ACC112 (cell line): Measurements from ENCODE around the gene CENPF.
"Not testable (repeated sequence)": the region's sequence is repeated elsewhere in the genome, so short reads cannot be mapped to it uniquely, and the experiment has no call there.

Experiments
- H2AFZ ChIP-seq: fragments of 200-600 bp; sonication (generic); one replicate; pipeline ENCODE4 v1.6.0; 2017; ENCODE audit warnings: antibody characterized with exemption, low read length; ENCODE audit not compliant: unreplicated experiment
- H3K27ac ChIP-seq: fragments of 200-600 bp; sonication (generic); 2 replicates; pipeline ENCODE4 v1.5.1; 2014; ENCODE audit warnings: low read depth, mild to moderate bottlenecking, antibody characterized with exemption, low read length, moderate library complexity
- H3K27me3 ChIP-seq: fragments of 200-600 bp; sonication (generic); 2 replicates; pipeline ENCODE4 v1.6.1; 2014; ENCODE audit warnings: mild to moderate bottlenecking, antibody characterized with exemption, low read length, moderate library complexity, mixed read lengths; ENCODE audit not compliant: insufficient read depth
- H3K36me3 ChIP-seq: fragments of 200-600 bp; sonication (generic); 2 replicates; pipeline ENCODE4 v1.6.1; 2016; ENCODE audit warnings: mild to moderate bottlenecking, antibody characterized with exemption, low read length, moderate library complexity, mixed read lengths; ENCODE audit not compliant: insufficient read depth
- H3K4me1 ChIP-seq: fragments of 200-600 bp; sonication (generic); one replicate; pipeline ENCODE4 v1.6.1; 2016; ENCODE audit warnings: low read length, mixed read lengths; ENCODE audit not compliant: insufficient read depth, unreplicated experiment, control insufficient read depth
- H3K4me3 ChIP-seq: fragments of 200-600 bp; sonication (generic); 2 replicates; pipeline ENCODE4 v1.5.1; 2014; ENCODE audit warnings: mild to moderate bottlenecking, low read depth, low read length
- H3K79me2 ChIP-seq: fragments of 200-600 bp; sonication (generic); one replicate; pipeline ENCODE4 v1.6.0; 2016; ENCODE audit warnings: low read length; ENCODE audit not compliant: control insufficient read depth, unreplicated experiment, insufficient read depth

CENPF gene

DNA sequence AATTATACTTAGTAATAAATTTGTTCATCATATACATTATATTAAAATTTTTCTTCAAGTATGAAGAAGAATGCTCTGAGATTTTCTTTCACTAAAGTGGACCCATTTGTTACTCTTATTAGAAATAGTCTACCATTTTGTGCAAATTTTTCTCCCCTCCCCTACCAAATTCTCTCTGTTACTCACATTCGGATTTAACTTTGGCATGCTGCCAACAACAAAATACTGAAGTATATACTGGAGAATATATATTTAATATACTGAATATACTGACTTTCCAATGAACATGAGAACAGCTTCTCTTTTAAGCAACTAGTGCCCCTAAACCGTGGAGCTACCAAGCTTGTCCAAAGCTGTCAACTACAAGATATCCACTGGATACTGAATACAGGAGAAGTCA is 57.2 kb downstream of the CENPF start:
- Histone ChIP-seq H3K36me3 (peaks cover 50% of the 10 kb centered on the region), H3K79me2 (no peaks in the 10 kb centered on the region), H3K27ac (no peak overlapping the region), H3K27me3 (no peaks in the 10 kb centered on the region), H3K4me1 (no peaks in the 10 kb centered on the region), H3K4me3 (no peak overlapping the region), H2AFZ (no peak overlapping the region)

DNA sequence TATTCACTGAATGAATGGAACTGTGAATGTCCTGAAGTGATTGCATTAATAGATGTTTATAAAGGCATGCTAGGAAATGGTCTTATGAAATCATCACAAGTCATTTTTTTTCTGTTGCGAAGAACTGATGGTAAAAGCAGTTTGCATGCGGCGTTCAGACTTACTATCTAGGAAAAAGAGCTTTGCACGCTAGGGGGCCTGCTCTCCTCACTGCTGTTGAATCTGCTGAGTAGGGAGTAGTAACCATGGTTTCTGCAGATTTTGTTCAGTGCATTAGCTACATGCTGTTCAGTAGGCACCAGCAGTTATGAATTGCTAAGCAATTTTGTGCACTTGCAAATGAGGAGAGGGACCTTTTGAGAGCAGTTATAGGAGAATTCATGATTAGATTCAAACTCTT is 57.9 kb downstream of the CENPF start:
- Histone ChIP-seq H3K36me3 (peaks cover 50% of the 10 kb centered on the region), H3K79me2 (no peaks in the 10 kb centered on the region), H3K4me3 (no peak overlapping the region), H3K27ac (no peak overlapping the region), H3K4me1 (no peaks in the 10 kb centered on the region), H3K27me3 (no peaks in the 10 kb centered on the region), H2AFZ (no peak overlapping the region)

DNA sequence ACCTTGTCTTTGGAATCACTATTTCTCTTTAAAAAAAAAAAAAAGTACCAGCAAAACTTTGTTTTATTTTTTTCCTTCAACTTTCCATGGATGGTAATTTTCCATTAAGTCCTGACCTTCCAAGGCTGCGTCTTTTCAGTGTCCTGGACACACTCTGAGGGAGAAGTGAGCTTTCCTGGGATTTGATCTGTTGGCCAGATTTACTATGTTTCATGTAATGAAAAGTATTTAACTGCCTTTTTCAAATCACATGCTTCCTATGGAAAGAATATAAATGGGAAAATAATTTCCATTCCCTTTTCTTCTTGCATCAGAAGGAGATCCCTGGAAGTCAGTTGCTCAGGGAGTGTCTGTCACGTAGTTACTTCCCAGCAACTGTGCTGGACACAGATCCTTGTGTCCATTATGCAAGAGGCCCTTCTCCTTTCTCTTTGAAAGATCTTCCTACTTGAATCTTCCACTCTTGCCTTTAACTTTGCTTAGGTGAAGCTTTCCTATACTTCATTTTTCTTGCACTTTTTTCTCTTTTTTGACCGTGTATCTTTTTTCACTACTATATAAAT is 59.3 kb downstream of the CENPF start:
- H3K79me2 ChIP-seq: no peaks in the 10 kb centered on the region
- no peaks in the 10 kb centered on the region for H3K4me1 ChIP-seq
- no peaks in the 10 kb centered on the region for H3K27me3 ChIP-seq
- no peak overlapping the region for H2AFZ ChIP-seq
- H3K36me3 ChIP-seq: peaks cover 42% of the 10 kb centered on the region
- no peak overlapping the region for H3K4me3 ChIP-seq
- no peak overlapping the region for H3K27ac ChIP-seq

DNA sequence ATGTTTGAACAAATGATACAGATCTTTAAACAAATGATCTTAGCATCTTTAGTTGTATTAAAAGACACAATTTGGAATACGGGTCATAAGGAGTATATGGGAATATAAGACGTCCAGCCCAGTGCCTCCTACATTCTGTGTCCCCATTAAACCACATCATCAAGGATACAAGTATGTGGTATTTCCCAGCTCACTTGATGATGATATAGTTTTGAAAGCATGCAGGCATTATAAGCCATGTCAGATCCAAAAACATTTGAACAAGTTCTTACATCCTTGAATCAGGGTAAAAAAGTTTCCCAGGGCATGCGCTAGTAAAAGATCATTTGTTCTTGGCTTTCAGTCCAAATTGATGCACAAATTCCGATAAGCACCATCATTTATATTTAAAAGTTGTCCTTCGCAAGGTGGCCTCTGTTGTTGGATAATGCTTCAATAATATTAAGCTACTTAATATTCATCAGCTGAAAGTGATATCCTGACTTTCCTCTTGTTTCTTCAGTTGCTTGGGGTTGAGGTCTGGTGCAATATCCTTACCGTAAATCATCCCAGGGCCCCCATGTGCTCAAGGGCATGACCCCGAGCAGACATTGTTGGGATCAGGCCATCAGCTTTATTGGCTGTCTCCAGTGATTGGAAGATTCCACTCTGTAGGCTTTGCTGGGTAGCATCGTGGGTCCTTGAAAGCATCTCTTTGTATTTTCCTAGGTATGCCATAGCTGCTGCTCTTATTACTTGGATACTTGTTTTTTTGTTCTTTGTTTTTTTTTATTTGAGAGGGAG is 61.8 kb downstream of the CENPF start:
- H2AFZ ChIP-seq: no peak overlapping the region
- no peak overlapping the region for H3K4me3 ChIP-seq
- peaks cover 3% of the 10 kb centered on the region for H3K4me1 ChIP-seq
- no peak overlapping the region for H3K27ac ChIP-seq
- H3K27me3 ChIP-seq: no peaks in the 10 kb centered on the region
- H3K79me2 ChIP-seq: no peaks in the 10 kb centered on the region
- peaks cover 39% of the 10 kb centered on the region for H3K36me3 ChIP-seq

DNA sequence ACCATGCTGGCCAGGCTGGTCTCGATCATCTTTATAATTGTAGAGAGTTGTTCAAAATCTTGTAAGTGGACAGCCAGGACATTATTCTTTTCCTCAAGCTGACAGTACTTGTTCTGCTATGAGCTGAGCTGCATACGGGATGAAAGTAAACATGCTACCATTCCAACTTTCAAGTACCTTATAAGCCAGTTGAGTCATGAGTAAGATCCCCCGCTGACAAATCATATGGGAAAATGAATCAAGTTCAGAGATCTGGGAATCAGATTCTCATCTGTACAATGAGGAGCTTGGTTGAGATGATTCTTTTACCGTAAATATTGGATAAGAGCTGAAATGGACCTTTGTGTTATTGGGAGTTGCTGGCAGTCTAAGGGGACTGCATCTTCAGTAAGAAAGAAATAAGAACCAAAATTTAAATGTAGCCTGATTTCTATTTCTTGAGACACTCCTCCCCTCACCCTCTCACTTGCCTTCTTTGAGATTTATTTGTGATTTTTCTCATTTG is 62.7 kb downstream of the CENPF start:
- peaks cover 39% of the 10 kb centered on the region for H3K36me3 ChIP-seq

DNA sequence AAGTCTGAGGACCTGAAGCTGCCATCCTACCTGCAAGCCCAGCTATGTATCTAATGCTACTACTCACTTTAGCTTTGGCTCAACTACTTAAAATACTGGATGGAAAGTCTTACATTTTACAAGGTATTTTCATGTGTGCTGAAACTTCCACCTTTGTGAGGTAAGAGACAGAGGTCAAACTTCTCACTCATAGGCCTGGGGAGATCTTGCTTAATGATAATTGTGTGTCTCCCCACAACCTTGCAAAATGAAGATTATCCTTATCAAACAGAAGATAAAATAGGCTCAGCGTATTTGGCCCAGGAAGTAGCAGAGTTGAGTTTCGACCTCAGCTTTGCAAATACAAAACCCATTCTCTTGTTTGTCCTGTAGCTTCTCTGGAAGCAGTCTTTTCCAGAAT is 63.7 kb downstream of the CENPF start:
- no peaks in the 10 kb centered on the region for H3K27me3 ChIP-seq
- H3K4me3 ChIP-seq: no peak overlapping the region
- H3K79me2 ChIP-seq: no peaks in the 10 kb centered on the region
- peaks cover 11% of the 10 kb centered on the region for H3K4me1 ChIP-seq
- no peak overlapping the region for H2AFZ ChIP-seq
- H3K36me3 ChIP-seq: peaks cover 45% of the 10 kb centered on the region
- H3K27ac ChIP-seq: no peak overlapping the region

More for the DNA sequence above, 62.7 kb downstream of the CENPF start:
- H3K4me3 ChIP-seq: no peak overlapping the region
- H3K27ac ChIP-seq: no peak overlapping the region
- no peak overlapping the region for H2AFZ ChIP-seq
- H3K4me1 ChIP-seq: peaks cover 11% of the 10 kb centered on the region
- H3K79me2 ChIP-seq: no peaks in the 10 kb centered on the region
- H3K27me3 ChIP-seq: no peaks in the 10 kb centered on the region

DNA sequence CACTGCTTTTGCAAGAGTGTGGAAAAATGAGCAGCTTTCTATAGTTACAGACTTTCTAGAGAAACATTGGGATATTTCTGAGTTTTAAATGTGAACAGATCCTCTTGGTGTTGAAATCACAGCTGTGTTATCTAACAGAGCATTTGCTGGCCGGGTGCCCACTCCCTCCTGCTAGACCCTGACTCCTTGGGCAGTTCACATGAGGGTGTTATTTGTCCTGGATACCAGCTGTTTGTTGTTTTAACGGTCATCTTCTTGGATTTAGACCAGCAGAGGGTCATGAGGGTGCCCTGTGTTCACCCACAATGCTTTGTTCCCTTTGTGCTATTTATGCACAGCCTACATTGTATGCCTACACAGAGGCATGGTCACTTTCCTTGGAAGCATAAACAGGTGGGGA is 67.1 kb downstream of the CENPF start:
- Histone ChIP-seq H3K27ac (peak overlapping the region; percentile 8; the same call in 1 of the 2 replicates), H3K36me3 (peaks cover 33% of the 10 kb centered on the region), H3K4me1 (peaks cover 11% of the 10 kb centered on the region), H3K79me2 (no peaks in the 10 kb centered on the region), H3K4me3 (no peak overlapping the region), H2AFZ (no peak overlapping the region), H3K27me3 (no peaks in the 10 kb centered on the region)

DNA sequence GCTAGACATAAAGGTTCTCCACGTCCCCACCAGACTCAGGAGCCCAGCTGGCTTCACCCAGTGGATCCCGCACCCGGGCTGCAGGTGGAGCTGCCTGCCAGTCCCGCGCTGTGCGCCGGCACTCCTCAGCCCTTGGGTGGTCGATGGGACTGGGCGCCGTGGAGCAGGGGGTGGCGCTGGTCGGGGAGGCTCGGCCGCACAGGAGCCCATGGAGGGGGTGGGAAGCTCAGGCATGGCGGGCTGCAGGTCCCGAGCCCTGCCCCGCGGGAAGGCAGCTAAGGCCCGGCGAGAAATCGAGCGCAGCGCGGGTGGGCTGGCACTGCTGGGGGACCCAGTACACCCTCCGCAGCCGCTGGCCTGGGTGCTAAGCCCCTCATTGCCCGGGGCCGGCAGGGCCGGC is 70.0 kb downstream of the CENPF start:
- H3K79me2 ChIP-seq, H3K27ac ChIP-seq, H3K27me3 ChIP-seq, H3K4me3 ChIP-seq, H2AFZ ChIP-seq: not testable (repeated sequence)
- H3K36me3 ChIP-seq: peaks cover 20% of the 10 kb centered on the region
- peaks cover 11% of the 10 kb centered on the region for H3K4me1 ChIP-seq

DNA sequence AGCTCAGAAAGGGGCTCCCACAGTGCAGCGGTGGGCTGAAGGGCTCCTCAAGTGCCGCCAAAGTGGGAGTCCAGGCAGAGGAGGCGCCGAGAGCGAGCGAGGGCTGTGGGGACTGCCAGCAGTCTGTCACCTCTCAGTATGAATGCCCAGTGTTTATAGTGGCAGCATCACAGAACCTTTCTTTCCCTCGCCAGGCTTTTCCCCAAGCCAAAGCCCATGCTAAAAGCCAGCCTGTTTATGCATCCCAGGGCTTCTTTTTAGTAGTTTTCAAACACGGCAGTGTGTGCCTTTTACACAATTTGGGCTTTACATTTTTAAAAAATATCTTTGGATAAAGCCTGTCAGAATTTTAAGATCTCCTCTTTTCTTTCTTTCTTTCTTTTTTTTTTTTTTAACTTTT is 70.6 kb downstream of the CENPF start:
- Histone ChIP-seq H3K4me1 (peaks cover 11% of the 10 kb centered on the region), H3K27ac (no peak overlapping the region), H3K79me2 (no peaks in the 10 kb centered on the region), H3K27me3 (no peaks in the 10 kb centered on the region), H3K4me3 (no peak overlapping the region), H2AFZ (no peak overlapping the region), H3K36me3 (peaks cover 20% of the 10 kb centered on the region)

DNA sequence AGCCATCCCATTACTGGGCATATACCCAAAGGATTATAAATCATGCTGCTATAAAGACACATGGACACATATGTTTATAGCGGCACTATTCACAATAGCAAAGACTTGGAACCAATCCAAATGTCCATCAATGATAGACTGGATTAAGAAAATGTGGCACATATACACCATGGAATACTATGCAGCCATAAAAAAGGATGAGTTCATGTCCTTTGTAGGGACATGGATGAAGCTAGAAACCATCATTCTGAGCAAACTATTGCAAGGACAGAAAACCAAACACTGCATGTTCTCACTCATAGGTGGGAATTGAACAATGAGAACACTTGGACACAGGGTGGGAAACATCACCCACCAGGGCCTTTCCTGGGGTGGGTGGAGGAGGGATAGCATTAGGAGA is 72.5 kb downstream of the CENPF start:
- peaks cover 14% of the 10 kb centered on the region; the same call in 1 of the 2 replicates for H3K36me3 ChIP-seq
- H3K4me3 ChIP-seq, H3K79me2 ChIP-seq, H3K4me1 ChIP-seq, H3K27me3 ChIP-seq, H2AFZ ChIP-seq, H3K27ac ChIP-seq: not testable (repeated sequence)

DNA sequence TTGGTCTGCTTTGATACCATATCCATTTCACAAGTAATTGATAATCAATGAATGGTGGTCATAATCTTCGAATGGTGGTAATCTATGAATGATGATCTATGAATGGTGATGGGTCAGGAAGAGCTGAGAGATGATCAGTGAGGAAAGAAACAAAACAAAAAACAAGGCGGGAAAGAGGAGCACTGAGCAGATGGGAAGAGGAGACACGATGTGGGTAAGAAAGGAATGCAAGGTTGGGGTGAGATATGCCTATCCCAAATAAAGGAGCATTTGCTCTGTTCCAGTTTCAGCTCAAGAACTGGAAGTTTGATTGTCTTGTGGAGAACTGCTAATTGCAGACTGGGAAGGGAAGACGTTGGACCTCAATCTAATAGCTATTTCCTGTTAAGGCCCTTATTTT is 73.8 kb downstream of the CENPF start:
- no peak overlapping the region for H3K27ac ChIP-seq
- H3K36me3 ChIP-seq: peaks cover 7% of the 10 kb centered on the region; the same call in 1 of the 2 replicates
- no peak overlapping the region for H3K4me3 ChIP-seq
- H2AFZ ChIP-seq: no peak overlapping the region
- no peaks in the 10 kb centered on the region for H3K79me2 ChIP-seq
- H3K4me1 ChIP-seq: no peaks in the 10 kb centered on the region
- H3K27me3 ChIP-seq: no peaks in the 10 kb centered on the region
